Daoy (cell line): ENCODE results near the gene YEATS2. TPM values are rescaled to one million over a fixed set of nuclear protein-coding genes. Genes with fewer than 3 reads are reported as not detected.
A peak's percentile ranks its signal among the peaks of the same experiment; 100 is the strongest.

ENCODE experiments used
- DNase-seq: peaks from one replicate; pipeline ENCODE4 v3.0.0-alpha.2; 2015; ENCODE audit warnings: low read depth
- total RNA-seq: library from RNA; depleted of rRNA; stranded (reverse); fragments of >200 nt; shearing (Covaris generic); gene quantifications from 2 replicates; pipeline ENCODE4 v1.2.3, GENCODE V29; 2014

Gene YEATS2
- total RNA-seq, 1 experiment from 2014 or later, result 21.6 TPM

DNA sequence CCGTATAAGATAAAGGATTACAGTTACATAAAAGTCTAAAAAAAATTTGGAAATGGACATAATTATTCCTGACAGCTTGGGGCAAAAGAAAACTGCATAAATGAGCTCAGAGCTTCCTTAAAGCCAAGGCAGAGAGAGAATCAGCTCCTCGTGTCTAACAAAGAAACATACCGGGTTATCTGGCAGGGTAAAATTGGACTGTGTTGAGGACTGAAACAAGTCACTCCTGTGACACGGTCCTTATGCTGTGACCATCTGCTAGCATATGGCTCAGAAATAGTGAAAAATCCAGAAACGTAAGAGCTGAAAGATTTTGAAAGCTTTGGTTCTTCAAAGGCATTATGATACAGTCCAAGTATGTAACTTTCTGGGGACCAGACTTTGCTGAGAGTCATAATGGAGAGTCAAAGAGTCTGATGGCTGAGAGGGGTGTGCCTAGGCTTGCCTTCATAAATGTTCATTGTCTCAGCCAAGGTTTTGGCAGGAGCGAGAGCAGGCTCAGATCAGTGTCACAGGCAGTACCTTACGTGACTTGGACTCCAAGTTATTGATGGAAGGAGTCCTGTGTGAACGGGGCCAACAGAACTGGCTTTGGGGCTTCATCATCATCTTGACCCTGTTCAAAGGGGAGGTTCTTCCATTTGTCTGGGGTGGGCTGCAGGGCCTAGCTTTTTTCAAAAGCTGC, 115.3 kb downstream of the YEATS2 start:
- no peak for DNase-seq

GRCh38 chr3:183814240-183814639, 116.6 kb downstream of the YEATS2 start:
- DNase-seq, result no peak

DNA sequence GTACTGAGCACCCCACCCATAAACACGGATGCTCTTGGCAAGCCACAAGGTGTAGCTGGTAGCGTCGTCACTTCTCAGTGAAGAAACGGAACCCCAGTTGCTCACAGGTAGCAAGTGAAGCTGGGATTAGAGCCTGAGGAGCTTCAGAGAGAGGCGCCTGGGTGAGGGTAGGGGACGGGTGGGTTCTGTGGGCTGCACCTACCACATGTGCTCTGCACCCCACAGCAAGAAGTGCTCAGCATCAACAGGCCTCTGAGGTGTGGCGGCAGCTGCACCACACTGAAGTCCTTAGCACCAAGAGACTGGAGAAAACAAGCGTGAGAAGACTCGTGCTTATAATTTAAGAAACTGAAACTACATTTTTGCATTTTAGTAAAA, 118.0 kb downstream of the YEATS2 start:
- DNase-seq, result no peak

DNA sequence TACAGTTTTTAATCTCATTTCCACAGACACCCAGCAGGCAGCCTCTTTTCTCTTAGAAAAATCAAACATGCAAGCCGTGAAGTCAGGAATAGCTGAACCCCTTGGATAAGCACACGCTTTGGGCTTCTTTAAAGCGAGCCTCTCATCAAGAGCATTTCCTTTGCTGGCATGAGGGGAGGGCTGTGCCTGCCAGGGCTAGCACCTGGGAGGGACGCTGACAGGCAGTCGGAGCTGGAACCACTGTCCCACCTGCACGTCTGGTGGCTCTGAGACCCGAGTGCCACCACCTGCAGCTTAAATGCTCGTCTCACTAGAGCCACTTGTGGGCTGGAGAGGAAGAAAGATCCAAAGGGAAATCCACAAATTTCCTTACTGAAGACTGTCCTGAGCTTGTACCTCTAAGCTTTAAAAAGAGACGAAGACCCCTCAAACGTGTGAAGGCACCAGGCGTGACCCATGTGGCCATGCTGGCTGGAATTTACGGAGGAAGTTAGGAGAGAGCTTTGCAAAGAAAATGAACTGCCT, 118.4 kb downstream of the YEATS2 start:
- no peak for DNase-seq

DNA sequence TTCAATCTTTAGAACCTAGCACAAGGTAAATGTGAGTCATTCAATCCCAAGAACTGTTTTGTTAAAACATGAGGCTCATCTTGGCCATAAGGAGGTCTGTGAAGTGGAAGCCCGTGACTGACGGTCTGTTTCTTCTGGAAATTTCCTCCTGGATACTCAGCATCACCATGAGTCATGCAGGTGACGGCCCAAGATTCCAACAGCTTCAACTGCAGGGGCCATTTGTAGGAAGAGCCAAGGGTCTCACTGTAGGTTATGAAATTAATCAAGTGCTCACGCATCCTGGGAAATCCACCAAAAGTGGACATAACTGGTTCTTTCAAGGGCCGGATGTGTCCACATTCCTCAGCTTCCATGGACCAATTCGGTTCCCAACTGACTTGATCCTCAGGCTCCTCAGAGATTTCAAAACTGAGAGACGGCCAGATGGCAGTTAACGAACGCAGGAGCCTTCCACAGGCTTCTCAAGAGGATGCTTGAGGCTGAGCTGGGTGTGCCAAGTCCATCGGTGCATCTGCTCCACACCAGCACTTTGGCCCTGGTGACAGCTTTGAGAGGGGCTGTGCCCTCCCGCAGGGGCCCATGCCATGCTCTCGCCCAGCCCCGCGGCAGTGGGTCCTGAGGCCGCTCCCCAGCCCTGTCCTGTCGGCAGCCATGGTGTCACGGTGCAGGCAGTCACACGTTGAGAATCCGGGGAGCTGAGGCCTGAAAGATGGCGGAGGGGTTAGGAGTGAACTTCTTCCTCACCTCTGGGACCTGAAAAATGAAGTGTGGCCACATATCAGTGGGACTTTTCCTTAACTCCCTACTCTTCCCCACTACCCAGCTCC, 119.3 kb downstream of the YEATS2 start:
- DNase-seq, result no peak

DNA sequence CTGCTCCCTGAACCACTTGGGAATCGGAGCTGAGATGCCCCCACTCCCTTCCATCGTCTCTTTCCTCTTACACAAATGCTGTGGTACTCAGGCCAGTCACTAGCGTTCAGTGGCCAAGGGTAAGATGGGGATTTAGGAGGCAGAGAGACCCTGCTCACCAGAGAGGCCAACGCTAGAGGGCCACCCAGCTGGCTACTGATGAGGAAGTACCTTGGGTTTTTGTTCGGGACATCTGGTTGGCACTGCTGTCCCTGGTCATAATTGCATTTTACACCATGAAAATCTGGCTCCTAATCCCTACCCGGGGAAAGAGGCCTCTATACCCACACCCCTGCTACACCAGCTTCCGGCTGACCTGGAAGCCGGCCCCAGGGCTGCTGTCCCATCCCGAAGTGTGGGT, 120.0 kb downstream of the YEATS2 start:
- DNase-seq, result no peak

GRCh38 chr3:183818041-183818620, 120.5 kb downstream of the YEATS2 start:
- DNase-seq, result no peak

GRCh38 chr3:183818706-183819624, 121.4 kb downstream of the YEATS2 start:
- DNase-seq, result no peak

GRCh38 chr3:183819831-183820230, 122.2 kb downstream of the YEATS2 start:
- no peak for DNase-seq

- DNase-seq, result no peak
These were observed 125.0 kb downstream of the YEATS2 start for GRCh38 chr3:183822631-183823030.

DNA sequence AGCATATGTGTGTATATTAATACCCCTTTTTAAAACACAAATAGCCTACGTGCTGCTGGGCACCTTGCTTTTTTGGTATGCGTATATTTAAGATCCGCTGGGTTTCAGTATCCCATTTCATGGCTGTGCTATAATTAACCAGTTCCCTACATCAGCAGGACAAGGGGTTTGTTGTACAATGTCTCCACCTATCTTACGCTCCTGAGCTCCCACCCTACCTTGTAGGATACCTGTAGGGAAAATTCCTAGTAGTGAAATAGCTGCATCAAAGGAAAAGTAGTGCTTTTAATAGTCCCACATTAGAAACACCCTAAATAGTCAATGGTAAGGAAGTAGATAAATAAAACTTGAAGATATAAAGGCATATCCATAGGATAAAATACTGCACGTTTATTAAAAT, 126.4 kb downstream of the YEATS2 start:
- DNase-seq, result no peak

GRCh38 chr3:183824761-183825455, 127.3 kb downstream of the YEATS2 start:
- DNase-seq, result peak; percentile 43

- peak; percentile 77 for DNase-seq
These were observed 128.0 kb downstream of the YEATS2 start, which contains the start of gene MAP6D1 for GRCh38 chr3:183825456-183826161. Gene MAP6D1 (minus strand): TSS chr3:183825577. CDS start chr3:183825547, 30 bp downstream.

- no peak for DNase-seq
These were observed 129.1 kb downstream of the YEATS2 start for GRCh38 chr3:183826448-183827250.

GRCh38 chr3:183827809-183828537, 130.4 kb downstream of the YEATS2 start:
- DNase-seq, result no peak

DNA sequence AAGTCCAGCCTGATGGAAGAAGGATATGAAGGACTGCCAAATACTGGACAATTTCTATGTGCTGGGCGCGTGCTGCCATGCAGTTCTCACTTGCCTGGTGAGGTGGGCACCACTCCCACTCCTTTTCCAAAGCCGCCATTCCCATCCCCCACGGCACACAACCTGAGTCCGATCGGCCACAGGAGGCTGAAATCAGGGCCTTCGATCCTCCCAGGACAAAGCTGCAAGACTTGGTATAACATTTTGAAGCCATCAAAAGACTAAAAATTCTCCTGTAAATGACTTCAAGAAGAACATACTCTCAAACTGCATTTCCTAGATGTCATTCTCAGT, 130.9 kb downstream of the YEATS2 start:
- DNase-seq, result no peak

GRCh38 chr3:183829466-183829865, 131.9 kb downstream of the YEATS2 start:
- no peak for DNase-seq

DNA sequence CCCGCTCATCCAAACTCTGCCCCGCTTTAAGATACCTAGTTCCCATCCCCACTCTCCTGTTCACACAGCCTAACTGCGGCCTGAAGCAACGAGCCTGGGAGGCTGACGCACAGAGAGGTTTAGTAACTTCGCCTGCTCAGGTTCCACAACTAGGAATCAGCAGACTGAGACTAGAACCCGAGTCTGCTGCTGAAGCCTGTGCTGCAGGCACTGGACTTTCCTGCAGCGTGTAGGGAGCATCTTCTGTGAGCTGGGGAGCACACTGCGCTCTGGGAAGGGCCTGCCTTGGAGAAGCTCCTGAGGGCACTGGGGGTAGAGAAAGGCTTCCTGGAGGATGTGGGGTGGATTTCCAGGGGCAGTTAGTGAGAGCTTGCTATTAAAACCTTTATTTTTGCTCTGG, 132.6 kb downstream of the YEATS2 start:
- no peak for DNase-seq

GRCh38 chr3:183833516-183833915, 135.9 kb downstream of the YEATS2 start:
- no peak for DNase-seq
